ENCODE data around the gene TOP2B. TPM values are rescaled to one million over a fixed set of nuclear protein-coding genes. Genes with fewer than 3 reads are reported as not detected.

TOP2B gene
- total and polyA plus RNA-seq, 4 donors = 13.5 to 52.9 (median 34.5) TPM

- Histone ChIP-seq H3K4me3 (ENCODE audit: low read depth in 1 of 3, low read length in 3 of 3) (no peak overlapping the region), H3K9ac (ENCODE audit: low read depth in 1 of 2, low read length in 2 of 2) (no peak overlapping the region), H3K9me3 (ENCODE audit: control insufficient read depth in 4 of 4, low read length in 3 of 4) (no peaks in the 10 kb centered on the region), H3K27me3 (ENCODE audit: control insufficient read depth in 4 of 4, insufficient read depth in 4 of 4, low read length in 3 of 4) (no peaks in the 10 kb centered on the region), H3K27ac (ENCODE audit: low read depth in 1 of 2, low read length in 2 of 2) (no peak overlapping the region), H3K36me3 (ENCODE audit: control insufficient read depth in 4 of 4, insufficient read depth in 3 of 4, low read depth in 1 of 4, low read length in 3 of 4) (no peaks in the 10 kb centered on the region), H3K4me1 (ENCODE audit: control insufficient read depth in 4 of 4, insufficient read depth in 4 of 4, low read length in 3 of 4) (no peaks in the 10 kb centered on the region)
- TF ChIP-seq HNF4A (conservative IDR thresholded peaks at IDR 0.05) = no peak
- no peak for DNase-seq (ENCODE audit: low spot score)
- WGBS = 63% methylated on average over 1 of the region's 1 CpG
Observed at GRCh38 chr3:25547943-25548674, 116.6 kb downstream of the TOP2B start.

Small RNAs within 50 kb of the gene (small RNA-seq; reads per million reads assigned to genes)
- gene CRIP1P2 = not detected
- not detected for gene RF01161
- not detected for gene RF02271

Other genes starting within 250 kb of the TOP2B start
- 1 to 10 TPM; 2.4 to 3.3 TPM for gene RARB, start 236.6 kb downstream of the TOP2B start, total RNA-seq
- gene RARB, start 236.6 kb downstream of the TOP2B start, polyA plus RNA-seq = 1 to 10 TPM; 2.1 to 2.2 TPM
- 10 to 100 TPM; 22.3 to 31.5 TPM for gene NGLY1, start 118.5 kb upstream of the TOP2B start, total RNA-seq
- gene NGLY1, start 118.5 kb upstream of the TOP2B start, polyA plus RNA-seq = 10 to 100 TPM; 13.3 to 25.6 TPM
- 10 to 100 TPM in 1 of 2 donors, 1 to 10 TPM in 1; 8.6 to 17.0 TPM for gene OXSM, start 125.2 kb upstream of the TOP2B start, total RNA-seq
- 10 to 100 TPM; 18.0 to 21.8 TPM for gene OXSM, start 125.2 kb upstream of the TOP2B start, polyA plus RNA-seq